ENCODE measurements around the gene CMTM6.
"Not testable (repeated sequence)": the region's sequence is repeated elsewhere in the genome, so short reads cannot be mapped to it uniquely, and the experiment has no call there.

The CMTM6 gene

GRCh38 chr3:32498992-32499391, 3.7 kb downstream of the CMTM6 start:
- no peak for DNase-seq

DNA sequence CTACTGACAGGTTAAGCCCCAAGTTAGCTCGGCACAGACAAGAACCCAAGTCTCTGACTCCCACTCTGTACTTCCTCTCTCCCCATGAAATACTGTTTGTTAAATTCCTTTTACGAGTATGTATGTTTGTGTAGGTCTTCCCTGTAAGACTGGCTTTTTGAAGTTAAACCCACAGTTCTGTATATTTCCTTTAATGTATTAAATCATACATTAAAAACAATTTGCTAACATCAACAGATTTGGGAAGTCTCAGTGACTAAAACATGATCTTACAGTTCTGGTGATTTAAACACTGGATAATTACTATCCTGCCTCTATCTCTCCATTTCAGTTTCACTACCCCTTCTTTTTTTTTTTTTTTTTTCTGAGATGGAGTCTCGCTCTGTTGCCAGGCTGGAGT, 4.4 kb downstream of the CMTM6 start:
- DNase-seq: no peak

GRCh38 chr3:32495609-32496008, 7.0 kb downstream of the CMTM6 start:
- no peak for DNase-seq

DNA sequence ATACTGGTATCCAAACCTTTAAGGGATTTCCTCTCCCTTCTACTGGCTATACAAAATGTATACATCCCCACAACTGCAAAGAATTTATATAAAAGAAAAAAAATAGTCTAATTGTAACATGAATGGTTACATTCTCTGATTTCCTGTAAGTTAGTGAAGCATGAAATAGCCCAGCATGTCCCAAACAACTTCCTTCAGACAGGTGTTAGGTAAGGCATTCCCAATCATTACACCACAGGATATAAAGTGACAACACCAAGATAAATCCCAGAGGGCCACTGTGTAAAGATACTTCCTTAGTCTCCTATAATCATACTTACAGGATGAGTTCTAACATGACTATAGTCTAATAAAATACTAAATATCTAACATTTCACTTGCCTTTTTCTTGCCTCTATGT, 7.6 kb downstream of the CMTM6 start:
- no peak for DNase-seq

GRCh38 chr3:32493437-32494414, 8.9 kb downstream of the CMTM6 start:
- DNase-seq: no peak

- no peak for DNase-seq
Observed at GRCh38 chr3:32492684-32493436, 9.8 kb downstream of the CMTM6 start.

DNA sequence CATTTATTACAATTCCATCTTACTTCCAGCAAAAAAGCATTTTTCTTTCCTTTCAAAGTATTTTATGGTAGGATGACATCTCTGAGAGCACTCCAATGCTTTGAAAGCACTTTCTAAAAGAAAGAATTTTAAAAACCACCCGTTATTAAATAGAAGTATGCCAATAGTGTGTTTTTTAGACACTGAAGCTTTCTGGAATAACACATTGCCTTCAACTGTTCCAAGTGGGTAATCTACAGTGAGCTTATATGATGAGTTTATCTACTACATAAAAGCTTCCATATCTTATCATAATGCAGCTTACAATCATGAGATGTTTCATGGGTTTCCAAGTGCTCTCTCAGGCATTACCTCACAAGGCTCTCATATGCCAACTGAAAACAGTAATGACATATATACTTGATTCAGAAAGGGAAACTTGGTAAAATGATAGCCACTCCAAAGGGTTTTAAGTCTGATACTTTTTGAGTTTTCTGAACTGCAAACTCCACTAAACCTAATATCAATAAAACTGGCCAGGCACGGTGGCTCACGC, 14.1 kb downstream of the CMTM6 start:
- DNase-seq: no peak

- DNase-seq: no peak
Observed at GRCh38 chr3:32487781-32488473, 14.7 kb downstream of the CMTM6 start.

- DNase-seq: no peak
Observed at GRCh38 chr3:32484436-32484835, 18.2 kb downstream of the CMTM6 start.

- no peak for DNase-seq
Observed at GRCh38 chr3:32483772-32484171, 18.9 kb downstream of the CMTM6 start.

DNA sequence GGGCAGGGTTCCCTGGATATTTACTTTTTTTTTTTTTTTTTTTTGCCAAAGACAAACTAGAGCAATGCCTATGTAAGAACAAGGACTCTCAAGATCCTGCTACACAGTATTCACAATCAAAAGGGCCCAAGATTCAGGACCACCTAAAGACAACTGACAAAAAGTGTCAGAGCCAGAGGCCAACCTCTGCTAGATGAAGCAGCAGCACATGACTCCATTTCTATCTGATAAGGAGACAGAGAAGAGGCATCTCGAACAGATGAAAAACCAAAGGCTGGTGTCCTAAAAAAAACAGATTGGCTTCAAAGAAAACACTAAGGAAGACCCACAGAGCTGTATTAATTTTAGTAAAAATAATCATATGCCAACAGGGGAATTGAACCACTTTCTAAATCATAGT, 20.0 kb downstream of the CMTM6 start:
- no peak for DNase-seq

- no peak for DNase-seq
Observed at GRCh38 chr3:32481791-32482631, 20.6 kb downstream of the CMTM6 start.

DNA sequence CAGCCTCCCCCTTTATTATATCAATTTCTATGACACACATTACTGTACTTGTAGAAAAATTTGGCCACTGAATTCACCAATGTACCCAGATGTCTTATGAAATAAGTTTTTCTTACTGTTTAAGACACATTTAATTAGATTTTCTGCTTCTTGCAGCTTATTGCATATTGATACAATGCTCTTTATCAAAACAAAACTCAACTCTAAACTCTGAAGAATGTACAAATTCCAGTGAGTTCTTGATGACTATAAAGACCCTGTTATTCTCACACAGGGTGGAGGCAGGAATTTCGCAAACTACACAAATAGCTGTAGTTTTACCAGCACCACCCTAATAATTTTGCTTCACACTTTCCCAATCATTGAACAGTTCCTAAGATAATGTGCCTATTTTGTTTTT, 22.0 kb downstream of the CMTM6 start:
- no peak for DNase-seq

- DNase-seq: no peak
Observed at GRCh38 chr3:32474201-32474600, 28.5 kb downstream of the CMTM6 start.

GRCh38 chr3:32472151-32472550, 30.5 kb downstream of the CMTM6 start:
- not testable (repeated sequence) for DNase-seq

GRCh38 chr3:32471246-32471645, 31.4 kb downstream of the CMTM6 start:
- DNase-seq: no peak

- no peak for DNase-seq
Observed at GRCh38 chr3:32470362-32470761, 32.3 kb downstream of the CMTM6 start.

- DNase-seq: no peak
Observed at GRCh38 chr3:32469151-32469874, 33.3 kb downstream of the CMTM6 start.

DNA sequence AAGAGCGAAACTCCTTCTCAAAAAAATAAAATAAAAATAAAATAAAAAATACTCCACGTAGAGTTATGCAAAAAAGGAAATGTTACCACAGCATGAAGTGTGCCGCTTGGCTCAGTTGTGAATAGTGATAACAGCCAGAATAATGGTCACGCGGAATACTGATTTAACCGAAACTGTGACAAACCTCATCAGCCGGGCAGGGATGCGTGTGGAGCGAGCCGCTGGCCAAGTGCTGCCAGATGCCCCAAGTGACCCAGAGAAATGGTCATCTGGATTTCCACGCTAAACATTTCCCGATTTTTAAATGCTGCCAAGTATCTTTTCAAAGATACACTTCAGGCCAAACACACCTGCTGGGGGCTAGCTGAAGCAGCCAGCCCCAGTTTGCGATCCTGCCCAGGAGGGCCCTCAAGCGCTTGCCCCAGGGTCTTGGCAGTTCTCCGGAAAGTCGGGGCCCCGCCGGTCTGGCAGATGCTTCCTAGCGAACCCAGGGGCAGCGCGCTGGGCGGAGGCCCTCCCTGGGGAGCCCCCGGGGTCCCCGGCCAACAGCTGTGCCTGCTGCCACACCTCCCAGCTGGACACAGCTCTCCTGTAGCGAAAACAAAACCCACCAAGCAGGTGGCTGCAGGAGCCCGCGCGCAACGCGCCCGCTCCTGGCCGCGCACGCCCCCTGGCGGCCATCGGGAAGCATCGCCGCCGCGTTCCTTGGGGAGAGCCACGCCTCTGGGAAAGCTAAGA, 35.1 kb downstream of the CMTM6 start:
- DNase-seq: peak; percentile 3 to 59

DNA sequence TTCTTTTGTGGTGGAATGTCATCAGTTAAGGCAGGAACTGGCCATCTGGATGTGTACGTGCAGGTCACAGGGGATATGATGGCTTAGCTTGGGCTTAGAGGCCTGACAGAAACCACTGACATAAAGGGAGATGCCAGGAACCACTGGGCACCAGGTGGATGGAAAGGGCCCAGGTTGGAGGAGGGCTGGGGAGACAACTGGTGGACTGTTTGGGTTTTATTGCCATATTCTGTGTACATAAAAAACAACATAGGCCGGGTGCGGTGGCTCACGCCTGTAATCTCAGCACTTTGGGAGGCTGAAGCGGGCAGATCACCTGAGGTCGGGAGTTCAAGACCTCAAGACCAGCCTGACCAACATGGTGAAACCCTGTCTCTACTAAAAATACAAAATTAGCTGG, 35.8 kb downstream of the CMTM6 start:
- DNase-seq: not testable (repeated sequence)

GRCh38 chr3:32464726-32465125, 37.9 kb downstream of the CMTM6 start:
- not testable (repeated sequence) for DNase-seq

Measured in NCI-H446 (cell line).